HCT116 (cell line): ENCODE data around the gene CNTN4. TPM values are rescaled to one million over a fixed set of nuclear protein-coding genes. Genes with fewer than 3 reads are reported as not detected.

Experiments used
- ATAC-seq: fragments of 200-7000 bp; cut with Tn5 transposase; 2 replicates; pipeline ENCODE4 v1.9.1; 2020; ENCODE audit warnings: mild to moderate bottlenecking, moderate library complexity
- BruUV-seq: library from RNA; stranded (reverse); fragments of 400-500 nt; replicated peaks from 2 replicates; lab custom pipeline; 2021; lab: Mats Ljungman, UMichigan
- CTCF ChIA-PET: fragments of 300-600 bp; sonication (Branson Sonifier 250); formaldehyde crosslinking; loops from one replicate; lab custom pipeline; 2021; ENCODE audit warnings: antibody characterized with exemption; lab: Charles Lee
- POLR2A ChIA-PET: fragments of 300-600, 350-600 bp; sonication (Branson Sonifier 250); formaldehyde crosslinking; loops from one replicate; lab custom pipeline; 2021; ENCODE audit warnings: antibody characterized with exemption; lab: Charles Lee
- RAD21 ChIA-PET, 2 experiments: fragments of 300-600 bp; sonication (Branson Sonifier 250); formaldehyde crosslinking; loops; one replicate each; lab custom pipeline; 2023; ENCODE audit warnings: low total read pairs in 2 of 2; ENCODE audit not compliant: uncharacterized antibody in 2 of 2, unreplicated experiment in 2 of 2, low non-redundant PET in 1 of 2; lab: Charles Lee
- DNase-seq: peaks from one replicate; pipeline ENCODE4 v3.0.0-alpha.2; 2010; ENCODE audit warnings: low read depth, low spot score
- H2AFZ ChIP-seq: fragments of 200-600 bp; shearing (Covaris generic), sonication (generic); 2 replicates; pipeline ENCODE4 v1.6.1; 2017; ENCODE audit warnings: low read depth, mixed run types, mixed read lengths, antibody characterized with exemption, low read length; ENCODE audit not compliant: poor library complexity, severe bottlenecking
- H3K27ac ChIP-seq: 2 replicates; pipeline ENCODE4 v1.5.1; 2012; ENCODE audit warnings: low read depth, low read length
- H3K27me3 ChIP-seq: fragments of 200-600 bp; sonication (generic); 2 replicates; pipeline ENCODE4 v1.6.1; 2016; ENCODE audit warnings: mixed run types, low read length, mixed read lengths; ENCODE audit not compliant: insufficient read depth
- H3K36me3 ChIP-seq, 2 experiments: fragments of 200-500 bp in 1 of 2; fragments of 200-600 bp in 1 of 2; sonication (Bioruptor generic) in 1 of 2; sonication (generic) in 1 of 2; 2 replicates each; pipeline versions ENCODE4 v1.5.1 to v1.6.1; 2014 to 2016; ENCODE audit warnings: low read length in 2 of 2, inconsistent platforms in 1 of 2, mixed read lengths in 1 of 2, mixed run types in 1 of 2; ENCODE audit not compliant: insufficient read depth in 2 of 2, control insufficient read depth in 1 of 2
- H3K4me1 ChIP-seq, 2 experiments: fragments of 200-600 bp in 1 of 2; sonication (generic) in 1 of 2; 2 replicates each; pipeline versions ENCODE4 v1.5.1 to v1.6.1; 2012 to 2017; ENCODE audit warnings: low read length in 2 of 2, inconsistent platforms in 1 of 2, mild to moderate bottlenecking in 1 of 2, mixed read lengths in 1 of 2, mixed run types in 1 of 2, moderate library complexity in 1 of 2; ENCODE audit not compliant: insufficient read depth in 2 of 2, control insufficient read depth in 1 of 2
- H3K4me2 ChIP-seq: fragments of 200-600 bp; sonication (generic); 2 replicates; pipeline ENCODE4 v1.6.1; 2017; ENCODE audit warnings: mixed run types, low read length, mixed read lengths
- H3K4me3 ChIP-seq, 2 experiments: fragments of 200-600 bp in 1 of 2; sonication (generic) in 1 of 2; replicated peaks in 1 of 2; 2 replicates each; pipeline ENCODE4 v1.5.1; 2011 to 2016; ENCODE audit warnings: low read length in 2 of 2, control low read depth in 1 of 2, low read depth in 1 of 2, mild to moderate bottlenecking in 1 of 2, mixed read lengths in 1 of 2, mixed run types in 1 of 2
- H3K79me2 ChIP-seq: fragments of 200-600 bp; sonication (generic); 2 replicates; pipeline ENCODE4 v1.6.1; 2017; ENCODE audit warnings: mild to moderate bottlenecking, mixed run types, low read length, moderate library complexity, mixed read lengths; ENCODE audit not compliant: insufficient read depth
- H3K9ac ChIP-seq: fragments of 200-600 bp; sonication (generic); 2 replicates; pipeline ENCODE4 v1.6.1; 2016; ENCODE audit warnings: low read length, mixed read lengths
- H3K9me2 ChIP-seq: fragments of 200-600 bp; sonication (generic), shearing (Covaris generic); 2 replicates; pipeline ENCODE4 v1.6.1; 2017; ENCODE audit warnings: mixed run types, mild to moderate bottlenecking, moderate library complexity; ENCODE audit not compliant: insufficient read depth
- H3K9me3 ChIP-seq, 2 experiments: fragments of 200-500 bp in 1 of 2; fragments of 200-600 bp in 1 of 2; sonication (Bioruptor generic) in 1 of 2; sonication (generic) in 1 of 2; 2 replicates each; pipeline ENCODE4 v1.6.1; 2014 to 2017; ENCODE audit warnings: low read length in 2 of 2, mixed read lengths in 2 of 2, inconsistent platforms in 1 of 2, low read depth in 1 of 2, mild to moderate bottlenecking in 1 of 2, mixed run types in 1 of 2, moderate library complexity in 1 of 2; ENCODE audit not compliant: control insufficient read depth in 1 of 2, insufficient read depth in 1 of 2
- H4K20me1 ChIP-seq: fragments of 200-600 bp; sonication (generic), shearing (Covaris generic); 2 replicates; pipeline ENCODE4 v1.6.1; 2017; ENCODE audit warnings: mixed run types, mild to moderate bottlenecking, moderate library complexity; ENCODE audit not compliant: insufficient read depth
- CBX3 ChIP-seq: IDR thresholded peaks from 2 replicates; pipeline ENCODE4 v1.6.1; 2012; ENCODE audit warnings: low read depth
- CEBPB ChIP-seq: IDR thresholded peaks from 2 replicates; pipeline ENCODE4 v1.6.1; 2012; ENCODE audit warnings: low read depth
- EGR1 ChIP-seq: IDR thresholded peaks from 2 replicates; pipeline ENCODE4 v1.6.1; 2012; ENCODE audit warnings: low read depth
- ELF1 ChIP-seq: IDR thresholded peaks from 2 replicates; pipeline ENCODE4 v1.6.1; 2012; ENCODE audit warnings: low read depth, borderline replicate concordance
- EZH2 ChIP-seq: fragments of 200-600 bp; sonication (generic); IDR thresholded peaks from 2 replicates; pipeline ENCODE4 v1.6.1; 2017; ENCODE audit warnings: antibody characterized with exemption, mixed run types
- FOSL1 ChIP-seq: IDR thresholded peaks from 2 replicates; pipeline ENCODE4 v1.6.1; 2012; ENCODE audit warnings: low read depth
- JUND ChIP-seq: IDR thresholded peaks from 2 replicates; pipeline ENCODE4 v1.6.1; 2012
- MAX ChIP-seq: IDR thresholded peaks from 2 replicates; pipeline ENCODE4 v1.6.1; 2012
- POLR2AphosphoS5 ChIP-seq: IDR thresholded peaks from 2 replicates; pipeline ENCODE4 v1.6.1; 2011; ENCODE audit warnings: mild to moderate bottlenecking, low read depth, low read length, moderate library complexity
- SP1 ChIP-seq: IDR thresholded peaks from 2 replicates; pipeline ENCODE4 v1.6.1; 2012; ENCODE audit warnings: low read depth
- TCF7L2 ChIP-seq: IDR thresholded peaks from 2 replicates; pipeline ENCODE4 v1.7.0; 2011; ENCODE audit warnings: borderline replicate concordance, inconsistent platforms; ENCODE audit not compliant: insufficient read depth, insufficient read length; ENCODE audit errors: extremely low read depth
- YY1 ChIP-seq: IDR thresholded peaks from 2 replicates; pipeline ENCODE4 v1.6.1; 2011; ENCODE audit warnings: low read length, low read depth, moderate library complexity, mild to moderate bottlenecking; ENCODE audit not compliant: insufficient replicate concordance; ENCODE audit errors: extremely low read depth
- ZBTB33 ChIP-seq: IDR thresholded peaks from 2 replicates; pipeline ENCODE4 v1.6.1; 2011; ENCODE audit warnings: mild to moderate bottlenecking, low read length, moderate library complexity; ENCODE audit not compliant: insufficient replicate concordance; ENCODE audit errors: extremely low read depth
- ZFX ChIP-seq: fragments of 450-650 bp; IDR thresholded peaks from 2 replicates; pipeline ENCODE4 v1.6.1; 2017
- ZNF274 ChIP-seq: fragments of 200-500 bp; sonication (Bioruptor generic); IDR thresholded peaks from 2 replicates; pipeline ENCODE4 v1.6.1; 2014; ENCODE audit warnings: mild to moderate bottlenecking, low read depth, low read length, inconsistent platforms
- intact Hi-C: fragments of 100-400 bp; cut with micrococcal nuclease; formaldehyde crosslinking; loops from 2 replicates; pipeline ENCODE4 v1.10.0; 2022
- total RNA-seq: library from RNA; stranded (reverse); gene quantifications from one replicate; pipeline ENCODE4 v1.2.1, GENCODE V29; 2021; ENCODE audit not compliant: unreplicated experiment
- TF ChIP-seq, protein P1 (sequence below): IDR thresholded peaks from 2 replicates; pipeline ENCODE4 v1.6.1; 2012; ENCODE audit warnings: low read depth

The CNTN4 gene
- total RNA-seq, 1 experiment from 2014 or later = not detected

- H3K36me3 ChIP-seq = no peaks in the 10 kb centered on the region
- no peak for ATAC-seq
- no peak overlapping the region for H3K4me2 ChIP-seq
- no peak overlapping the region for H2AFZ ChIP-seq
- H3K4me1 ChIP-seq = no peaks in the 10 kb centered on the region
- ChIA-PET POLR2A (no interaction called here), RAD21 (no interaction called here), CTCF (no interaction called here)
- no peak for TF ChIP-seq ZNF274
- no peak for TF ChIP-seq CEBPB
- no peaks in the 10 kb centered on the region for H3K27me3 ChIP-seq
- no peaks in the 10 kb centered on the region for H3K79me2 ChIP-seq
- H3K9me2 ChIP-seq = no peaks in the 10 kb centered on the region
- H3K4me3 ChIP-seq = no peak overlapping the region
- no peaks in the 10 kb centered on the region for H4K20me1 ChIP-seq
- no peak overlapping the region for H3K27ac ChIP-seq
- BruUV-seq = no TSS peak
- intact Hi-C loops = no loop called here
- H3K9me3 ChIP-seq = peaks cover 0 to 23% of the 10 kb centered on the region in 2 experiments; a peak in 3 of 4 replicates
- H3K9ac ChIP-seq = no peak overlapping the region
- DNase-seq = no peak
Measured at GRCh38 chr3:2198776-2199279, 100.2 kb downstream of the CNTN4 start.

DNA sequence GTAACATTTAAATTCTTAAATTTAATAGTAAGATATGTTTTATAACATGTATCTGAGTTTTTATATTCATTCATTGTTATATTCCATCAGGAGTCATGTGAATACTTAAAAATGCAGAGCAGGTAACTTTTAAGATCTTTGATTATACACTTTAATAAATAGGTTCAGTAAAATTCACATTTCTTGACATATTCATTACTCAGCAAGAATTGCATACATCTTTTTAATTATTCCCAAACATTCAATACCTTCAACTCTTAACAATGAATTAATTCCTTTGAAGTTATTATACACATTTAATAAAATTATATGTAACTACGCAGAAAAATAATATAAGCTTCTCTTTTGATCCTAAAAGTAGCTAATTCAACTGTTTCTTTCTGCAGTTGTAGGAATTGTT, 105.4 kb downstream of the CNTN4 start:
- POLR2A ChIA-PET = no interaction called here
- Histone ChIP-seq H3K79me2 (no peaks in the 10 kb centered on the region), H3K9me2 (no peaks in the 10 kb centered on the region), H3K27ac (no peak overlapping the region), H3K9ac (no peak overlapping the region), H3K27me3 (no peaks in the 10 kb centered on the region), H4K20me1 (no peaks in the 10 kb centered on the region), H3K4me3 (no peak overlapping the region), H3K4me1 (no peaks in the 10 kb centered on the region), H3K36me3 (no peaks in the 10 kb centered on the region), H2AFZ (no peak overlapping the region), H3K9me3 (peaks cover 3 to 17% of the 10 kb centered on the region in 2 experiments; a peak in 3 of 4 replicates), H3K4me2 (no peak overlapping the region)
- intact Hi-C loops = no loop called here
- CTCF ChIA-PET = no interaction called here
- no TSS peak for BruUV-seq
- DNase-seq = no peak
- ATAC-seq = no peak
- RAD21 ChIA-PET = no interaction called here
- TF ChIP-seq POLR2AphosphoS5 = no peak
- no peak for TF ChIP-seq EGR1
- TF ChIP-seq JUND = no peak
- TF ChIP-seq EZH2 = no peak
- no peak for TF ChIP-seq ZFX
- no peak for TF ChIP-seq FOSL1
- no peak for TF ChIP-seq ZBTB33
- TF ChIP-seq SP1 = no peak
- TF ChIP-seq MAX = no peak
- TF ChIP-seq ELF1 = no peak
- TF ChIP-seq, protein P1, sequence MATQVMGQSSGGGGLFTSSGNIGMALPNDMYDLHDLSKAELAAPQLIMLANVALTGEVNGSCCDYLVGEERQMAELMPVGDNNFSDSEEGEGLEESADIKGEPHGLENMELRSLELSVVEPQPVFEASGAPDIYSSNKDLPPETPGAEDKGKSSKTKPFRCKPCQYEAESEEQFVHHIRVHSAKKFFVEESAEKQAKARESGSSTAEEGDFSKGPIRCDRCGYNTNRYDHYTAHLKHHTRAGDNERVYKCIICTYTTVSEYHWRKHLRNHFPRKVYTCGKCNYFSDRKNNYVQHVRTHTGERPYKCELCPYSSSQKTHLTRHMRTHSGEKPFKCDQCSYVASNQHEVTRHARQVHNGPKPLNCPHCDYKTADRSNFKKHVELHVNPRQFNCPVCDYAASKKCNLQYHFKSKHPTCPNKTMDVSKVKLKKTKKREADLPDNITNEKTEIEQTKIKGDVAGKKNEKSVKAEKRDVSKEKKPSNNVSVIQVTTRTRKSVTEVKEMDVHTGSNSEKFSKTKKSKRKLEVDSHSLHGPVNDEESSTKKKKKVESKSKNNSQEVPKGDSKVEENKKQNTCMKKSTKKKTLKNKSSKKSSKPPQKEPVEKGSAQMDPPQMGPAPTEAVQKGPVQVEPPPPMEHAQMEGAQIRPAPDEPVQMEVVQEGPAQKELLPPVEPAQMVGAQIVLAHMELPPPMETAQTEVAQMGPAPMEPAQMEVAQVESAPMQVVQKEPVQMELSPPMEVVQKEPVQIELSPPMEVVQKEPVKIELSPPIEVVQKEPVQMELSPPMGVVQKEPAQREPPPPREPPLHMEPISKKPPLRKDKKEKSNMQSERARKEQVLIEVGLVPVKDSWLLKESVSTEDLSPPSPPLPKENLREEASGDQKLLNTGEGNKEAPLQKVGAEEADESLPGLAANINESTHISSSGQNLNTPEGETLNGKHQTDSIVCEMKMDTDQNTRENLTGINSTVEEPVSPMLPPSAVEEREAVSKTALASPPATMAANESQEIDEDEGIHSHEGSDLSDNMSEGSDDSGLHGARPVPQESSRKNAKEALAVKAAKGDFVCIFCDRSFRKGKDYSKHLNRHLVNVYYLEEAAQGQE = no peak
- TF ChIP-seq YY1 = no peak
- TF ChIP-seq TCF7L2 = no peak
- TF ChIP-seq CBX3 = no peak
- no peak for TF ChIP-seq ZNF274
